GM04503 (cell line): ENCODE results near the gene MLLT3.
A peak's percentile ranks its signal among the peaks of the same experiment; 100 is the strongest.

Source experiments
- DNase-seq: peaks from one replicate; pipeline ENCODE4 v3.0.0-alpha.2; 2012; ENCODE audit warnings: low read depth

MLLT3 gene

GRCh38 chr9:20477940-20478620, 144.2 kb downstream of the MLLT3 start:
- DNase-seq = no peak

GRCh38 chr9:20476912-20477521, 145.3 kb downstream of the MLLT3 start:
- no peak for DNase-seq

GRCh38 chr9:20474496-20474895, 147.8 kb downstream of the MLLT3 start:
- no peak for DNase-seq

GRCh38 chr9:20473515-20474013, 148.7 kb downstream of the MLLT3 start:
- peak; percentile 11 for DNase-seq

- no peak for DNase-seq
Observed at GRCh38 chr9:20472342-20473045, 149.8 kb downstream of the MLLT3 start.

- no peak for DNase-seq
Observed at GRCh38 chr9:20466328-20467008, 155.8 kb downstream of the MLLT3 start.

GRCh38 chr9:20464242-20464641, 158.1 kb downstream of the MLLT3 start:
- no peak for DNase-seq

GRCh38 chr9:20463823-20464222, 158.5 kb downstream of the MLLT3 start:
- no peak for DNase-seq

- no peak for DNase-seq
Observed at GRCh38 chr9:20462410-20462809, 159.9 kb downstream of the MLLT3 start.

- no peak for DNase-seq
Observed at GRCh38 chr9:20447291-20447690, 175.0 kb downstream of the MLLT3 start.

GRCh38 chr9:20446248-20446647, 176.1 kb downstream of the MLLT3 start:
- no peak for DNase-seq

- no peak for DNase-seq
Observed at GRCh38 chr9:20442461-20443319, 179.6 kb downstream of the MLLT3 start.

GRCh38 chr9:20441711-20442423, 180.4 kb downstream of the MLLT3 start:
- no peak for DNase-seq

GRCh38 chr9:20441166-20441565, 181.1 kb downstream of the MLLT3 start:
- DNase-seq = no peak

- peak; percentile 9 for DNase-seq
Observed at GRCh38 chr9:20437476-20437875, 184.8 kb downstream of the MLLT3 start.

- no peak for DNase-seq
Observed at GRCh38 chr9:20436476-20437195, 185.7 kb downstream of the MLLT3 start.

- no peak for DNase-seq
Observed at GRCh38 chr9:20428976-20429375, 193.3 kb downstream of the MLLT3 start.

GRCh38 chr9:20427359-20427758, 194.9 kb downstream of the MLLT3 start:
- DNase-seq = no peak

GRCh38 chr9:20426019-20426418, 196.3 kb downstream of the MLLT3 start:
- no peak for DNase-seq

- DNase-seq = no peak
Observed at GRCh38 chr9:20419533-20419932, 202.8 kb downstream of the MLLT3 start.
